Adipose tissue (tissue), 3 donors: ENCODE data around the gene ASB15. TPM values are rescaled to one million over a fixed set of nuclear protein-coding genes. Genes with fewer than 3 reads are reported as not detected.
"Not testable (repeated sequence)": the region's sequence is repeated elsewhere in the genome, so short reads cannot be mapped to it uniquely, and the experiment has no call there.

Experiments
- H3K27ac ChIP-seq: one replicate; pipeline ENCODE4 v1.5.1; 2013; ENCODE audit warnings: low read depth, low read length
- WGBS, 3 donors: extraction: QIAGEN DNeasy Blood & Tissue Kit; methylation state at CpG; one replicate each; pipeline ENCODE4 v1.1.7; 2013; 5-methylcytosine and 5-hydroxymethylcytosine counted together
- polyA plus RNA-seq, 3 donors: library from polyadenylated mRNA; stranded (reverse); fragments of 200-250 nt; gene quantifications; one replicate each; pipeline ENCODE4 v1.2.3, GENCODE V29; 2013
- donor health status: healthy with polysubstance abuse.
- donor health status: Bipolar disorder and iron deficiency.
- donor health status: healthy.

Gene ASB15
- polyA plus RNA-seq, 3 donors: 0.22 TPM; not detected in 2

DNA sequence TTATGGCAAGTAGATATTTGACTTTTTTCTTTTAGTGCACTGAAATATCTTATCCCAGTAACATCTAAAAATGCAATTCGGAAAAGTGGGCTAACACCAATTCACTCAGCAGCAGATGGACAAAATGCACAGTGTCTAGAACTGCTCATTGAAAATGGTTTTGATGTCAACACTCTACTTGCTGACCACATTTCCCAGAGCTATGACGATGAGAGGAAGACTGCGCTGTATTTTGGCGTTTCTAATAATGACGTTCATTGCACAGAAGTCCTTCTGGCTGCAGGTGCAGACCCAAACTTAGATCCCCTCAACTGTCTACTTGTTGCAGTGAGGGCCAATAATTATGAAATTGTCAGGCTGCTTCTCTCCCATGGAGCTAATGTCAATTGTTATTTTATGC, 27.2 kb downstream of the ASB15 start:
- H3K27ac ChIP-seq: no peak overlapping the region
- WGBS, 3 donors: 90 to 92% (median 91%) methylated on average over 5 of the region's 5 CpGs

DNA sequence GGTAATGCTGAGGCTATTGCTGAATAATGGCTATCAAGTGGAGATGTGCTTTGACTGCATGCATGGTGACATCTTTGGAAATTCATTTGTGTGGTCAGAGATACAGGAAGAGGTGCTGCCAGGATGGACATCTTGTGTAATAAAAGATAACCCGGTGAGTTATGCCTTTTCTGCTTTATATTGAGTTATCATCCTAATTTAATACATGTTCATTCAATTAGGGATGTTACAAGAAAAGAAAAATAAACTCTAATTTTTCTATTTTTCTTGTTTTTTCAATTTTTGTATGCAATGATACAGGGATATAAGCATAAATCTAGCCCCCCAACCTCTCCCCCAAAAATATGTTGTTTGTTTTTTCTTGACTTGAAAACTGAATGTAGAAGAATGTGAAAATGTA, 27.7 kb downstream of the ASB15 start:
- no peak overlapping the region for H3K27ac ChIP-seq
- WGBS, 3 donors: 62 to 80% (median 79%) methylated on average over 1 of the region's 1 CpG

DNA sequence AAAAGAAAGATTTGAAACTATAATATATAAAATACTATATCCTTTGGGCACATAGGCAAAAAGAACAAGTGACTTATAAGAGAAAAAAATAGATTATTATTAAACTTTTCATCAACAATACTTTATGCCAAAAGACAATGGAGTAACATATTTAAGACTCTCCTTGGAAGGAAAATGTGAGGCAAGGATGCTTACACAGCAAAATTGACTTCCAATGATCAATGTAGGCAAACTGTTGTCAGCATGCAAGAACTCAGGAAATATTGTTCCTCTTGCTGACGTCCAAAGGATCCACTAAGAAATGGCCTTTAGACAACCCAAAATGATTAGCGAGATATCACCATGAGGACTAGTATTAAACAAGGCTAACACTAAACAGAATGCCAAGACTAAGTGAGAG, 31.2 kb downstream of the ASB15 start:
- WGBS, 3 donors: 83 to 92% (median 83%) methylated on average over 2 of the region's 2 CpGs
- H3K27ac ChIP-seq: no peak overlapping the region

DNA sequence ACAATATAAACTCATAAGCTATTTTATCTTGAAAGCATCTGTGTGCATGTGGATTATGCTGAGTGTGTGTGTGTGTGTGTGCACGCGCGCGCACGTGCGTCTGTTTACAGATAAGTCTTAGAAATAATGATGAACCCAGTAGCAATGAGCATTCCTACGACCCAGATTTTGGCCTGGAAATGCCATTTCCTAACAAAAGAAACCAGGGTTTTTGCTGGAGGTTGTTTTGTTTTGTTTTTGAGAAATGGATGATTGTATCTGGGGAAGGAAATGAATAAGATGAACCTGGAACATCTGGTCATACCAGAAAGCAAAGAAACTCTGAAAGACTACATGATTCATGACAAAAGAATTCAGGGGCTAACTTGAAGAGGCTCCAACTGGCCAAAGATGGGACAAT, 31.9 kb downstream of the ASB15 start:
- 73 to 80% (median 74%) methylated on average over 7 of the region's 7 CpGs for WGBS, 3 donors
- no peak overlapping the region for H3K27ac ChIP-seq

DNA sequence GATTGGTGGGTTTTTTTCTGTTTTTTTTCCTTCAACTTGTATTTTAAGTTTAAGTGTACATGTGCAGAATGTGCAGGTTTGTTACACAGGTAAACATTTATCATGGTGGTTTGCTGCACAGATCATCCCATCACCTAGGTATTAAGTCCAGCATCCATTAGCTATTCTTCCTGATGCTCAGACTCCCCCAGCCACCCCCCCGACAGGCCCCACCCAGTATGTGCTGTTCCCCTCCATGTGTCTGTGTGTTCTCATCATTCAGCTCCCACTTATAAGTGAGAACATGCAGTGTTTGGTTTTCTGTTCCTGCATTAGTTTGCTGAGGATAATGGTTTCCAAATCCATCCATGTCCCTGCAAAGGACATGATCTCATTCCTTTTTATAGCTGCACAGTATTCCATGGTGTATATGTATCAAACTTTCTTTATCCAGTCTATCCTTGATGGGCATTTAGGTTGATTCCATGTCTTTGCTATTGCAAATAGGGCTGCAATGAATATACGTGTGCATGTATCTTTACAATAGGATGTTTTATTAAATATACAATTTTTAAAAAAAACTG, 32.5 kb downstream of the ASB15 start:
- 78 to 86% (median 79%) methylated on average over 2 of the region's 2 CpGs for WGBS, 3 donors
- H3K27ac ChIP-seq: not testable (repeated sequence)

DNA sequence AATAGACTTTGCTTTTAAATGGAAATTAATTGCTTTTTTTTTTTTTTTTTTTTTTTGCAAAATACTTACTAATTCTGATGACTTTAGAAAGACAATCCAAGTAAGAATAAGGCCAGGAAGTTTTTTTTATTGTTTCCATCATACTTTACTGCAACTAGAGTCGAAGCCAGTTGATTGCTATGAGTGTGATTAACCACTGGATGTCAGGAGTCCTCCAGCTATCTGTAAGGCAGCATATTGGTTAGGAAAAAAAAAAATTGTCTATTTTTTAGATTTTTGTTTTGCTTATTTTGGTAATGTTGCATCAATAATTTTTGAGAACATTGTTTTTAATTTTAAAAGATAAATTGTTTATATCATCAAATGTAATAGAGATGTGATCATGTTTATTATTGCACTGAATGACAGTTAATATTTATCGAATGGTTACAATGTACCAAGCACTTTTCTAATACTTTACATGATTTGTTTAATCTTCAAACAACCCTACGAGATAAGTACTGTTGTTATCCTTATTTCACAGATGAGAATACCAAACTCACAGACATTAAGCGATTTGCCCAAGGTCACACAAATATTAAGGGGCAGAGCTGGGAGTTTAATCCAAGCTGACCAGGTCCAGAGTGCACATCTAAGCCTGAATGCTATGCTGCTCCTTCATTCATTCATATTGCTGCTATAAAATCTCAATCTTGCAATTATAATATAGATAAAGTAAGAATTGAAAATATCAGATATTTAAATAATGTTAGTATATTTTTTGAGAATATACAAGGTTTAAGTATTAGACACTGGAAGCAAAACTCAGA, 34.1 kb downstream of the ASB15 start:
- WGBS, 3 donors: 23 to 58% (median 52%) methylated on average over 4 of the region's 4 CpGs

DNA sequence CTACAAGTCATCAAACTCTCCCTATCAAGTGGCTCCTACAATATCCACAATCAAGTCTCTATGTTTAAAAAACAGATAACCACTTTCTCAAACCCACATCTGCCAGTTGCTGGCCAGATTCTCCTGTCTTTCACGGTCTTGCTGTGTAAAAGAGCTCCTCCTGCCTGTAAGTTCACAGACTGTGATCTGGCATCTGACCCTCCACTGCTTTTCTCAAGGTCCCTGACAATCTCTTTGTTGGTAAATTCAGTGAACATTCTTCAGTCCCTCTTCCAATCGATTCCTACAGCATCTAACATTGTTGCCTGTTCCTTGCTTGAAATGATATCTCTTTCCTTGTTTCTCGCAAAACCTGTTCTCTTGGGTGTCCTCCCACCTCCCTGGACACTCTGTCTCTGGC, 35.6 kb downstream of the ASB15 start:
- no peak overlapping the region for H3K27ac ChIP-seq
- 54 to 62% (median 55%) methylated on average over 3 of the region's 3 CpGs for WGBS, 3 donors

More for the DNA sequence above, 34.1 kb downstream of the ASB15 start:
- H3K27ac ChIP-seq: no peak overlapping the region

DNA sequence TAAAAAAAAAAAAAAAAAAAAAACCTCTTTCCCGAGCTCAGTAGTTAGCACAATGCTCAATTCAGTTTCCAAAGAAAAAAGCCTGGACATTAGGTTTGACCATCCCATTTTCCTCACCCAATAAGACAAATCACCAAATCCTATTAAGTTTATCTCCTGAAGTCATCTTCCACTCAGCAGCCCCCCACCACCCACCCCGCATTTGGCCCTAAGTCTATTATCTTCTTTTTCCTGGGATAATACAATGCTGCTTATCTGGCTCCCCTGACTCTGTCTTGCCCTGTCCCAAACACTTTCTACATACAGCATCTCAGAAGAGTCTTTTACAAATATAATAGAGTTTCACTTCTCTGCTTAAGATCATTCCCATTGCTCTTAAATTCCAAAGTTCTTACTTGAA, 36.3 kb downstream of the ASB15 start:
- 84 to 93% (median 89%) methylated on average over 2 of the region's 2 CpGs for WGBS, 3 donors
- no peak overlapping the region for H3K27ac ChIP-seq

DNA sequence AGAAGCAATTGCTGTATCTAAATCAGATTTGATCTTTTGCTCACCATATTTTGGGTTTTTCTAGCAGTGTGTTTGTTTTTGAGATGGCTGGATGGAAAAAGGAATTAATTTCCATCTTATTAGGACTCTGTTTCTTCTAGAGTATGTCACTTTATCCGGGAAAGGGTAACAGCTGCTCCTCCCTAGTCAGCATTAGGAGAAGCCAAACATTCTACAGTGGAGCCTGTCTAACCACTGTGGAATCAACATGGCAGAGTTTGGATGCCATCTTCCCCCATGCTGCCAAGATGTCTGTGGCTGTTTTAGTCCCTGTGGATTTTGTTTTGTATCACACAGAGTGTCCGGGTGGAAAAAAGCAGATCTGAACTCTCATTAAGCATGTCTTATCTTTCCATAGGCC, 38.0 kb downstream of the ASB15 start:
- 82 to 95% (median 89%) methylated on average over 2 of the region's 2 CpGs for WGBS, 3 donors
- no peak overlapping the region for H3K27ac ChIP-seq

DNA sequence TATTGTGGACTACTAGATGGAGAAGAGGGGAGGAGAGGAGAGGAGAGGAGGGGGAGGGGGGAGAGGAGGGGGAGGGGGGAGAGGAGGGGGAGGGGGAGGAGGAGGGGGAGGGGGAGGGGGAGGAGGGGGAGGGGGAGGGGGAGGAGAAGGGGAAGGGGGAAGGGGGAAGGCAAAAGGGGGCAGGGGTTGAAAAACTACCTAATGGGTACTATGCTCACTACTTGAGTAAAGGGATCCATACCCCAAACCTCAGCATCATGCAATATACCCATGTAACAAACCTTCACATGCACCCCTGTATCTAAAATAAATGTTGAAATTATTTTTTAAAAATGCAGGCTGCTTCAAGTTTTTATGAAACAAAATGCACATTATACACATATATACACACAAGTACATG, 39.0 kb downstream of the ASB15 start:
- H3K27ac ChIP-seq: no peak overlapping the region

DNA sequence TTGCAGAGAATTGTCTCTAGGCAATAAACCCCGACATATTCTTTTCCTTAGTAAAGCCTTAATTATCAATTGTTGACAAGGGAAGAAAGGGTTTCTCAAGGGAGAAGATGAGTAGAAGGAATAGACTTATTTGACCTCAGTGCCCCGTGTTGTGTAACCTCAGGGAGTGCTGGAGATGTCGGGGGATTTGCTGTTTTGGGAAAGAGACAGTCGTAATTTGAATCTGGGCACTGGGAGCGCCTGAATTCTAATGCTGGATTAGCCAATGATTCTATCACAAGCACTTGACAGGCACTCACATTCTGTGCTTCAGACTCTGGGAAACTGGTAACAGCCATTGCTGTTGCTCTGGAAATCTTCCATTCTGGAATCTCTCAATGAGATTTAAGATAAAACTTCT, 40.3 kb downstream of the ASB15 start:
- 69 to 90% (median 79%) methylated on average over 5 of the region's 5 CpGs for WGBS, 3 donors
- no peak overlapping the region for H3K27ac ChIP-seq

DNA sequence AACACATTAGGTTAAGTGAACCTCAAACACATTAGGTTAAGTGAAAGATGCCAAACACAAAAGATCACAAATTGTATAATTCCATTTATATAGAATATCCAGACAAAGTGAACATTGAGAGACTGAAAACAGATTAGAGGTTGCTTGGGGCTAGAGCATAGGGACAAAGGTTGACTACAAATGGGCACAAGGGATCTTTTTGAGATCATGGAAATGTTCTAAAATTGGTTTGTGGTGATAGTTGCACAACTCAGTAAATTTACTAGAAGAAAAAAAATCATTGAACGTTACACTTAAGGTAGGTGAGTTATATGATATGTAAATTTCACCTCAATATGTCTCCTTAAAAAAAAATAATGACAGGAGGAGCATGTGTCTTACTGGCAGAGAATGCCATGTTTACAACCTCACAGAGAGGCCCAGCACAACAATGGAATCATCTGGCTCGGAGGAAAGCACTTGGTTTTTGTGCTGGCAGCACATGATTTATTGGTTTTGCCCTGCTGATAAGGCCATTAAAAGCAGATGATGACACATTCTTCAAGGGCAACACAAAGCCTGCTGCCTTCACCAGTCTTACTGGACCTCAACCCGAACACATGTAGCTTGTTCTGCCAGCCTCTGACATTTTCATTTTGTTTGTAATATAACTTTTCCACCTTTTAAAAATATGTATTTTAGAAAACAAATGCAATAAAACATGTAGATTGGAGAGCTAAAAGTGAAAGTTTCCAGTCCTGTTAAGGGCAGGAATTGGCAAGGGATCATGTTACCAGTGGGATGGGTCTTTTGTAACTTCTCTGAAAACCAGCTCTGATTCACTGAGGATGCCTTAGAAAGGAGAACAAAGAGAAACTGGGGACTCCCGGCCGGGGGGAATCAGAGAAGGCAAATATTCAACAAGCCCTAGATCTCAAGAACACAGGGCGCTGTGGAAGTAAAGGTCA, 42.1 kb downstream of the ASB15 start:
- WGBS, 3 donors: 29 to 33% (median 33%) methylated on average over 6 of the region's 6 CpGs
- H3K27ac ChIP-seq: no peak overlapping the region

DNA sequence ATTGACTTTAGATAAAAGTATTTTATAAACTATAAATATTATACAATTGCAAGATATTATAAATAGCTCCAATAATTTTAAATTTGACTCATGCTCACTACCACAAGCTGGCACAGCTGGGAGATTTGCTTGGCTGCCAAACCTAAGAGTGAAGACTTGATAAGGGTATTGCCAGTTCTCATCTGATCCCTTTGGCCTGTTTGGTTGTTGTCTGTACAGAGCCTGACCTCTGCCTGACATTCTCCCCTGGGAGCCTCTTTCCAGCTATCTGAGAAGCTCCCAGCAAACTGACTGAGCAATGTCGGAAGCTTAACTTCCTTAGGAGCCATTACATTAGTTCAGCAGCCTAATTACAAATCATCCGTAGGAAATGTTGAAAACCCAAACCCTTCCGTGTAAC, 43.9 kb downstream of the ASB15 start:
- 30 to 57% (median 37%) methylated on average over 3 of the region's 3 CpGs for whole genome bisulfite sequencing, 3 donors
- no peak overlapping the region for H3K27ac ChIP-seq

DNA sequence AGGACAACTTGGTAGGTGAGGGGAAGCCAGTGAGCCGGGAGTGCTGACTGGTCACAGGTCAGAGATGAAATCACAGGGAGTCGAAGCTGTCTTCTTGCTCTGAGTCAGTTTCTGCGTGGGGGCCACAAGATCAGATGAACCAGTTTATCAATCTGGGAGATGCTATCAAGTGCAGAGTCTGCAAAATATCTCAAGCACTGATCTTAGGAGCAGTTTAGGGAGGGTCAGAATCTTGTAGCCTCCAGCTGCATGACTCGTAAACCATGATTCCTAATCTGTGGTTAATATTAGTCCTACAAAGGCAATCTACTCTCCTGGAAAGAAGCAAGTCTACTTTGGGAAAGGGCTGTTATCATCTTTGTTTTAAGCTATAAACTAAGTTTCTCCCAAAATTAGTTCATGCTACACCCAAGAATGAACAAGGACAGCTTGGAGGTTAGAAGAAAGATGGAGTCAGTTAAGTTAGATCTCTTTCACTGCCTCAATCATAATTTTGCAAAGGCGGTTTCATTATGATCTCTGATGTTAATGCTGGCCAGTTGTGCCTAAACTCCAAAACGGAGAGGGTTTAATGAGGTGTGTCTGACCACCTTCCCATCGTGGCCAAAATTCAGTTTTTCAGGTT, 45.6 kb downstream of the ASB15 start:
- WGBS, 3 donors: 84 to 86% (median 85%) methylated on average over 7 of the region's 7 CpGs
- H3K27ac ChIP-seq: no peak overlapping the region

DNA sequence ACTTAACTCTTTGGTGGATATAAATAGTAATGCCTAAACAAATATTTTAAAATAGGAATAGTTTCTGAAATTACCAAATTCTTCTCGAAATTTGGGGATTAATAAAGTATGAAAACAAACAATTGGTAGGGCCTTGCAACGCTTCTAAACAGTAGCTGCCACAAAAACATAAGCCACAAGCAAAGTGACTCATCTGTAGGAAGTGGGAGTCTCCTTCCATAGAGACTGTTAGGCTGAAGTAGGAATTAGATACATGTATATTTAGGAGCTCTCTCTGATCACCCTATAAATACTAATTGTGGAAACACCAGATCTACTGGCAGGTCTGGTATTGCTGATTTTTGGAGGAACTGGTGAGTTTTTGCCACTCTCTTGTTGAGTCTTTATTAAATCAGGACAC, 48.3 kb downstream of the ASB15 start:
- H3K27ac ChIP-seq: no peak overlapping the region
- WGBS, 3 donors: 72 to 86% (median 83%) methylated on average over 2 of the region's 2 CpGs

DNA sequence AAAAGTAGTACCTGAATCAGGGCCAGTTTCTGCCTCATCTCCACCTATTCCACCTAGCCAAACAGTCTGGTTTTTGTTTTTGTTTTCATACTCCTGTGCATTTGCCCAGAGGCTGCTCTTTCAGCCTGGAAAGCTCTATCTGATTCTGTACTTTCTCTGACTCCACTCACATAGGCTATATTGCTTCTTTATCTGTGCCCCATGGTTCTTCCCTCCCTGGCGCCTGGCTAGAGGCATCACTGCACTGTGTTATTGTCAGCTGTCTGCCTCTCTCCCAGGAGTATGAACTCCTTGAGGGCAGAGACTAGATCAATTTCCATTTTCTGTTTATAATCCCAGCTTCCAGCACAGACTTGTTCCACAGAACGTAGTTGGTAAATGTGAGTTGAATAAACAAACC, 49.0 kb downstream of the ASB15 start:
- H3K27ac ChIP-seq: no peak overlapping the region
- WGBS, 3 donors: 77 to 84% (median 81%) methylated on average over 2 of the region's 2 CpGs

DNA sequence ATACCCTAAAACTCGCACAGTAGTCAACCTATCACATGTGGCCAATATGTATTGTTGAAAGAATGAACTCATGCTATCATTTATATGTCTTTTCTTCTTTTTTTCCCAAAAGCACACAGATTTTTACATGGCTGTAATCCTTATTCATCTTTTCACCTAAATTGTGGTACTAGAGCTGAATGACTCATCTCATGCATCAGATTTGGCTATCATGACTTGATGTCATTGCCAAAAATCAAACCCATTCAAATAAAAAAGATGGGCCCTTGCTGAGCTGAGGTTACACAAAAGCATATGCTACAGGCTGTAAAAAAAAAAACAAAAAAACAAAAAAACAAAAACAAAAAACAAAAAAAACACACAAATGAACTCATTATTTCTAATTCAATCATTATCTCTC, 50.8 kb downstream of the ASB15 start:
- no peak overlapping the region for H3K27ac ChIP-seq
- 95 to 98% (median 97%) methylated on average over 1 of the region's 1 CpG for WGBS, 3 donors

DNA sequence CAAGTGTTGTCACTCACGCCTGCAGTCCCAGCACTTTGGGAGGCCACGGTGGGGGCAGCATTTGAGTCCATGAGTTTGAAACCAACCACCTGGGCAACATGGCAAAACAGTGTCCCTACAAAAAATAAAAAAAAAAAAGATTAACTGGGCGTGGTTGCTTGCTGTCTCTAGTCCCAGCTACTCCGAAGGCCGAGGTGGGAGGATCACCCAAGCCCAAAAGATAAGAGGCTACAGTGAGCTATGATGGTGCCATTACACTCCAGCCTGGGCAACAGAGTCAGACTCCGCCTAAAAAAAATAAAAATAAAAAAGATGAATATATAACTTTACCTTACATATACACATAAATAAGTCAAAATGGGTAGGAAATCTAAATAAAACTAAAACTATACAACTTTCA, 51.5 kb downstream of the ASB15 start:
- no peak overlapping the region for H3K27ac ChIP-seq
- 87 to 90% (median 87%) methylated on average over 6 of the region's 6 CpGs for WGBS, 3 donors

DNA sequence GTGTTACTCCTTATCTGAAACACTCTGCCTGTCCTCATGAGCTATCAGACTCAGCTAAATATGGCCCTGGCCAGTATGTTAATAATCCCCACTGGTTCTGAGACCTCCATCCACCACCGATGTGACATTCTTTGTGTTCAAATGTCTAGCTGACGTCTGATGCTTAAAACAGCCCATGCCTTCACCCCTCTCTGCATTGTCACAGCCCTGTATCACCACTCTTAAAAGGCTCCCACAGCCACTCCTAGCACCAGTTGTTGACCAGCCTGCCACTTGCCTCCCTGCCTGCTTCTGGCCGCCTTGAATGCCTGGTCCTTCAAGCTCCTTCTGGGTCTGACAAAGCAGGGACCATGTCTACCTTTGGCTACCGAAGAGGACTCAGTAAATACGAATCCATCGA, 54.0 kb downstream of the ASB15 start, which contains the start of gene LMOD2:
Gene LMOD2 (plus strand): TSS at position 253 of the 400 bp plus-strand sequence. CDS start 98 bp downstream, at position 351.
- WGBS, 3 donors: 75 to 94% (median 86%) methylated on average over 6 of the region's 6 CpGs
- no peak within 1 kb of the TSS for H3K27ac ChIP-seq
